ENCODE data around the gene CD53. TPM values are rescaled to one million over a fixed set of nuclear protein-coding genes. Genes with fewer than 3 reads are reported as not detected.

CD53 gene
- total and polyA plus RNA-seq, 9 of the 15 experiments (the other 6 are each of a cell fraction or from before 2014, with no cell fraction given) = 63.5 to 220 (median 131) TPM

DNA sequence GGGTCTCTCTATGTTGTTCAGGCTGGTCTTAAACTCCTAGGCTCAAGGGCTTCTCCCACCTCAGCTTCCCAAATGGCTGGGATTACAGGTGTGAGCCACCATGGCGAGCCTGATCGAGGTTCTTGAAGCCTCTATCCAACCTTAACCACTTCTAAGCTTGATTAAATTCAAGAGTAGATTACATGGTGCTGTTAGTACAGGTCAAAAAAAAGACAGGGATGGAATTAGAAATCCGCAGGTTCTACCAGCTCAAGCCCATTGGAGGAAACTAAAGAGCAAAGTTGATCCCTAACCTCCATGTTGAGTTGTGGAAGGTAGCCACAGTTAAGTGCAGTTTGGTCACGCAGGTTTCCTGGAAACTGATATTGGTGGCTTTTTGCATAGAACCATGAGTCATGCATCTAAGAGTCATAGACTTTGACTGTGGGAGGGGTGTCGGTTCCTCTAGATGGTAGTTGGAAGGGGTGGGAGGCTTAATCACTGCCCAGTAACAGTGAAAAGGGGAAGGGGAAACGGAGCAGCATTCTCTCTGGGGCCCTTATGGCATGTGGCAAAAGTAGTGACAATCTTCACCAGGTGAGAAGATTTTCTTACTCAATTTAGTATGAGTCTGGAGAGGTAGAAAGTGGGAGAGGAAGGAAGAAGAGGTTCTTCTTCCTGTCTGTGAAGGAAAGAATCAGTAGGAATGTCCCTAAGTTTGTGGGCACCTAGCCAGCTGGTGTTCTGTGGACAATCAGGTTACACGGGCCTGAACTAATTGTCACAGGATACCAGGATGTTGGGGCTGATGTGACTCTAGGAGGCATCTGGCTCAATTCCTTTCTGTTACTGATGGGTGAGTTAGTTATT, 7.0 kb downstream of the CD53 start (continued):
- TF ChIP-seq, protein P1, sequence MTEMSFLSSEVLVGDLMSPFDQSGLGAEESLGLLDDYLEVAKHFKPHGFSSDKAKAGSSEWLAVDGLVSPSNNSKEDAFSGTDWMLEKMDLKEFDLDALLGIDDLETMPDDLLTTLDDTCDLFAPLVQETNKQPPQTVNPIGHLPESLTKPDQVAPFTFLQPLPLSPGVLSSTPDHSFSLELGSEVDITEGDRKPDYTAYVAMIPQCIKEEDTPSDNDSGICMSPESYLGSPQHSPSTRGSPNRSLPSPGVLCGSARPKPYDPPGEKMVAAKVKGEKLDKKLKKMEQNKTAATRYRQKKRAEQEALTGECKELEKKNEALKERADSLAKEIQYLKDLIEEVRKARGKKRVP (CRISPR knock-in tag; IDR thresholded peaks at IDR 0.05) = peak; percentile 74; the same call in 1 of the 2 replicates
- no peak for TF ChIP-seq STAG1 (CRISPR knock-in tag; IDR thresholded peaks at IDR 0.05; ENCODE audit: borderline replicate concordance)
- no peak for TF ChIP-seq MLX (CRISPR knock-in tag; conservative IDR thresholded peaks at IDR 0.05)
- no peak; the same call in 1 of the 2 replicates for TF ChIP-seq RFX1 (IDR thresholded peaks at IDR 0.05)
- peak; percentile 55 for TF ChIP-seq MEIS2 (IDR thresholded peaks at IDR 0.05; ENCODE audit: partially characterized antibody)
- TF ChIP-seq NFIC (IDR thresholded peaks at IDR 0.05) = peak; percentile 91
- TF ChIP-seq BRD9 (IDR thresholded peaks at IDR 0.05; ENCODE audit: low read depth, partially characterized antibody) = peak; percentile 88
- TF ChIP-seq, protein P2, sequence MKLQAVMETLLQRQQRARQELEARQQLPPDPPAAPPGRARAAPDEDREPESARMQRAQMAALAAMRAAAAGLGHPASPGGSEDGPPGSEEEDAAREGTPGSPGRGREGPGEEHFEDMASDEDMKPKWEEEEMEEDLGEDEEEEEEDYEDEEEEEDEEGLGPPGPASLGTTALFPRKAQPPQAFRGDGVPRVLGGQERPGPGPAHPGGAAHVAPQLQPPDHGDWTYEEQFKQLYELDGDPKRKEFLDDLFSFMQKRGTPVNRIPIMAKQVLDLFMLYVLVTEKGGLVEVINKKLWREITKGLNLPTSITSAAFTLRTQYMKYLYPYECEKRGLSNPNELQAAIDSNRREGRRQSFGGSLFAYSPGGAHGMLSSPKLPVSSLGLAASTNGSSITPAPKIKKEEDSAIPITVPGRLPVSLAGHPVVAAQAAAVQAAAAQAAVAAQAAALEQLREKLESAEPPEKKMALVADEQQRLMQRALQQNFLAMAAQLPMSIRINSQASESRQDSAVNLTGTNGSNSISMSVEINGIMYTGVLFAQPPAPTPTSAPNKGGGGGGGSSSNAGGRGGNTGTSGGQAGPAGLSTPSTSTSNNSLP (IDR thresholded peaks at IDR 0.05; ENCODE audit: borderline replicate concordance, low read depth, low read length) = peak; percentile 76; the same call in 1 of the 2 replicates
- peak; percentile 88 for TF ChIP-seq GATAD2A (IDR thresholded peaks at IDR 0.05)
- peak; percentile 45 for TF ChIP-seq NEUROD1 (IDR thresholded peaks at IDR 0.05; ENCODE audit: borderline replicate concordance, low read depth, low read length, partially characterized antibody)
- no peak for TF ChIP-seq HNRNPUL1 (IDR thresholded peaks at IDR 0.05; ENCODE audit: low read length)
- no peak for TF ChIP-seq MEF2A (IDR thresholded peaks at IDR 0.05; ENCODE audit: control insufficient read depth, low read depth, low read length)
- no peak for TF ChIP-seq KAT8 (IDR thresholded peaks at IDR 0.05; ENCODE audit: low read depth)
- TF ChIP-seq, protein P3, sequence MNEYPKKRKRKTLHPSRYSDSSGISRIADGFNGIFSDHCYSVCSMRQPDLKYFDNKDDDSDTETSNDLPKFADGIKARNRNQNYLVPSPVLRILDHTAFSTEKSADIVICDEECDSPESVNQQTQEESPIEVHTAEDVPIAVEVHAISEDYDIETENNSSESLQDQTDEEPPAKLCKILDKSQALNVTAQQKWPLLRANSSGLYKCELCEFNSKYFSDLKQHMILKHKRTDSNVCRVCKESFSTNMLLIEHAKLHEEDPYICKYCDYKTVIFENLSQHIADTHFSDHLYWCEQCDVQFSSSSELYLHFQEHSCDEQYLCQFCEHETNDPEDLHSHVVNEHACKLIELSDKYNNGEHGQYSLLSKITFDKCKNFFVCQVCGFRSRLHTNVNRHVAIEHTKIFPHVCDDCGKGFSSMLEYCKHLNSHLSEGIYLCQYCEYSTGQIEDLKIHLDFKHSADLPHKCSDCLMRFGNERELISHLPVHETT (CRISPR knock-in tag; conservative IDR thresholded peaks at IDR 0.05 in 1 of 2, IDR thresholded peaks at IDR 0.05 in 1 of 2) = peak in 1 of 2 experiments; percentile 80; a peak in 2 of 4 replicates
- peak; percentile 45 to 58; a peak in 2 of 4 replicates for TF ChIP-seq KDM1A (IDR thresholded peaks at IDR 0.05)
- no peak for TF ChIP-seq ARID4B (CRISPR knock-in tag; IDR thresholded peaks at IDR 0.05)
- TF ChIP-seq MTF1 (CRISPR knock-in tag; IDR thresholded peaks at IDR 0.05; ENCODE audit: borderline replicate concordance) = no peak

Data from K562 (cell line).